ENCODE data around the gene BCL2L12.

DNA sequence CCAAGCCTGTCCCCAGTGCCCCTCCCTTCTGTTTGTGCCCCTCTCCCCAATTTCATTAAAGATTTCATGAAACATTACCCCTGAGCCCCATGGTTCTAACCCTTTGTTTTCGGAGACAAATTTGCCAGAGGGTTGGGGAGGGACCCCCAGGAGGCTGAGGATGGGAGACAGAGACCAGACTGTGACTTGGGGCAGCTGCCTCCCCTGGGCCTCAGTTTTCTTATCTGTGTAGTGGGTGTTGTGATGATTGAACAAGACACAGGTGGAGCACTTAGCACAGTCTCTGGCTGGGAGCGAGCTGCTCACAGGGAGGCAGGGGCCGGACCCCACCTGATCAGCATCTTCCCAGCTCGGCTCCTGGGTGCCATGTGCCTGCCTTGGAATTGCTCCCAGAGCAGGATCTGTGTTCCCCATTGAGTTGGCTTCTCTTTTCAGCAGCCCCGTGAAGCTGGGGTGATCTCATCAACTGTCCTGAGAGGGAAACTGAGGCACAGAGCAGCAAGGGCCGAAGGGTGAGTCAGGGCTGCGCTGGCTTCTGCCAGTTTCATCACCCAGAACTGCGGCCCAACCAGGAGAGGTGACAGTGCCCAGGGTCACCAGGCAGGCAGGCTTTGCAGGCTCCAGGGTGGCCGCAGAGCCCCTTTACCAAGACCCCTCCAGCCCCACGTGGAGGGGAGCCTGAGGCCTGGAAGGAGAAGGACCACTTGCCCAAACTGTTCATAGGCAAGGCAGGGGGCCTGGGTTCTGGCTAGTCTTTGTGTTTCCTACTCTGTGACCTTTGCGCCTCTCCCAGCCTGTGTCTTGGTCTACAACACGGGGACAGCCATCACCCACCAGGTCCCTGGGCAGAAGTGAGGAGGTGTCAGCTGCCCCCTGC lies 6.9 kb upstream of the BCL2L12 start:
- TF ChIP-seq, protein P1, sequence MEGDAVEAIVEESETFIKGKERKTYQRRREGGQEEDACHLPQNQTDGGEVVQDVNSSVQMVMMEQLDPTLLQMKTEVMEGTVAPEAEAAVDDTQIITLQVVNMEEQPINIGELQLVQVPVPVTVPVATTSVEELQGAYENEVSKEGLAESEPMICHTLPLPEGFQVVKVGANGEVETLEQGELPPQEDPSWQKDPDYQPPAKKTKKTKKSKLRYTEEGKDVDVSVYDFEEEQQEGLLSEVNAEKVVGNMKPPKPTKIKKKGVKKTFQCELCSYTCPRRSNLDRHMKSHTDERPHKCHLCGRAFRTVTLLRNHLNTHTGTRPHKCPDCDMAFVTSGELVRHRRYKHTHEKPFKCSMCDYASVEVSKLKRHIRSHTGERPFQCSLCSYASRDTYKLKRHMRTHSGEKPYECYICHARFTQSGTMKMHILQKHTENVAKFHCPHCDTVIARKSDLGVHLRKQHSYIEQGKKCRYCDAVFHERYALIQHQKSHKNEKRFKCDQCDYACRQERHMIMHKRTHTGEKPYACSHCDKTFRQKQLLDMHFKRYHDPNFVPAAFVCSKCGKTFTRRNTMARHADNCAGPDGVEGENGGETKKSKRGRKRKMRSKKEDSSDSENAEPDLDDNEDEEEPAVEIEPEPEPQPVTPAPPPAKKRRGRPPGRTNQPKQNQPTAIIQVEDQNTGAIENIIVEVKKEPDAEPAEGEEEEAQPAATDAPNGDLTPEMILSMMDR (IDR thresholded peaks at IDR 0.05) = no peak
- no peak for TF ChIP-seq POLR2A (IDR thresholded peaks at IDR 0.05)
